Peyer's patch (tissue), 4 donors: Measurements from ENCODE around the gene PICK1. TPM values are rescaled to one million over a fixed set of nuclear protein-coding genes. Genes with fewer than 3 reads are reported as not detected.
A peak's percentile ranks its signal among the peaks of the same experiment; 100 is the strongest.

Experiments used
- DNase-seq, 3 donors: peaks; one replicate each; pipeline ENCODE4 v3.0.0-alpha.2; 2017 to 2019
- H3K27ac ChIP-seq, 4 donors: fragments of 200-600 bp; sonication (generic); one replicate each; pipeline ENCODE4 v1.5.1; 2016 to 2019
- H3K27me3 ChIP-seq, 2 donors: fragments of 200-600 bp; sonication (generic); one replicate each; pipeline ENCODE4 v1.5.1; 2019
- H3K36me3 ChIP-seq, 3 donors: fragments of 200-600 bp; sonication (generic); one replicate each; pipeline ENCODE4 v1.5.1; 2016 to 2019
- H3K4me1 ChIP-seq, 4 donors: fragments of 200-600 bp; sonication (generic); one replicate each; pipeline ENCODE4 v1.5.1; 2016 to 2019
- H3K4me3 ChIP-seq, 4 donors: fragments of 200-600 bp; sonication (generic); 1 replicate in 3 of 4; 2 replicates in 1 of 4; pipeline ENCODE4 v1.5.1; 2016 to 2019; ENCODE audit warnings: mild to moderate bottlenecking in 1 of 4
- H3K9me3 ChIP-seq, 4 donors: fragments of 200-600 bp; sonication (generic); one replicate each; pipeline ENCODE4 v1.5.1; 2016 to 2019; ENCODE audit warnings: mild to moderate bottlenecking in 1 of 4
- POLR2A ChIP-seq, 2 donors: fragments of 450-650 bp; IDR thresholded peaks; one replicate each; pipeline ENCODE4 v1.5.1; 2017; ENCODE audit warnings: antibody characterized with exemption in 2 of 2, mild to moderate bottlenecking in 2 of 2, moderate library complexity in 2 of 2
- total RNA-seq, 4 donors: library from RNA; depleted of rRNA; stranded (reverse); fragments of >200 nt; gene quantifications; one replicate each; pipeline ENCODE4 v1.1.0, GENCODE V29; 2016
- TF ChIP-seq, protein P1 (sequence below), 6 experiments: fragments of 450-650 bp in 4 of 6; fragments of 200-600 bp in 2 of 6; sonication (generic) in 1 of 6; IDR thresholded peaks; one replicate each; pipeline ENCODE4 v1.5.1; 2017 to 2019; ENCODE audit warnings: antibody characterized with exemption in 6 of 6, mild to moderate bottlenecking in 3 of 6, moderate library complexity in 1 of 6

Gene PICK1
- total RNA-seq, 4 donors from 2014 or later, result 40.8 to 51.7 (median 46.4) TPM

DNA sequence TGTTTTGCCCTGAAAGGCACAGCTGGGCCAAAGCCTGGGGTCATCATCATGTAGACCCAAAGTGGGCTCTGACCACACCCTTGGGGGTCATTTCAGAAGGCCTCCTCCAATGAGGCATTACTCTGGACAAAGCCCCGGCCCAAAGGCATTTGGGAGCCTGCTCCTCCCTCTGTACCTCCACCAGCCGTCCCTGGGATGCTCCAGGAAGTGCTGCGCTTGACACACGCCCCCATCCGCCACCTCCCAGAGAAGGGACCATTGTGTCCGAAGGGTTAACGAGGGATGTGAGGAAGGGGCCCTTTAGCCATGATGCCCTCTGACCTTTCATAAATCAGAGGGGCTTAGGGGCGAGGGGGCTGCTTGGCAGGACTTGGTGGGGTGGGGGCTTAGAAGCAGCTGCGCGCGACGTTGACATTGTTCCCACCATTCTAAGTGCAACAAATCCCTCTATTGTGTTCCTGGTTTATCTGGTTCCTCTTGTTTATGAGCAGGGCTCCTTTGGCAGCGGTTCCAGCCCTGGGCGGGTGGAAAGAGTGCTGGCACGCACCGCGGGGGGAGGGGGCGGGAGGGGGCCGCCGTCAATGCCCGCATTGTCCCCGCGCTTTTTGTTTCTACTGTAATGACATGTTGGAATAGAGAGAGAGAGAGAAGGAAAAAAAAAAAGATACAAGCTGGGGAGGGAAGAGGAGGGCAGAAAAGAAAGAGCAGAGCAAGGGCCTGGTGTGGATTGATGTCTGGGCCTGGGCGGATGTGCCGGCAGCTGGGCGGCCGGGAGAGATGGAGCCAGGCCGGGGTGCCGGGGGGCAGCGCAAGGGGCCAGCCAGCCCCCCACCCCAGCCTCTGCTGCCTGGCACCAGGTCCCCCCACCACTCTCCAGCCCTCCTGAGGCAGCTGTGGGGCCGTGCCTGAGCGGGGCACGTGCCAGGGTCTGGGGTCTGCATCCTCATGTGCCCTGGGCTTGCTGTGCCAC, 40.7 kb upstream of the PICK1 start:
- no peak for TF ChIP-seq POLR2A (IDR thresholded peaks at IDR 0.05)
- TF ChIP-seq, protein P1, sequence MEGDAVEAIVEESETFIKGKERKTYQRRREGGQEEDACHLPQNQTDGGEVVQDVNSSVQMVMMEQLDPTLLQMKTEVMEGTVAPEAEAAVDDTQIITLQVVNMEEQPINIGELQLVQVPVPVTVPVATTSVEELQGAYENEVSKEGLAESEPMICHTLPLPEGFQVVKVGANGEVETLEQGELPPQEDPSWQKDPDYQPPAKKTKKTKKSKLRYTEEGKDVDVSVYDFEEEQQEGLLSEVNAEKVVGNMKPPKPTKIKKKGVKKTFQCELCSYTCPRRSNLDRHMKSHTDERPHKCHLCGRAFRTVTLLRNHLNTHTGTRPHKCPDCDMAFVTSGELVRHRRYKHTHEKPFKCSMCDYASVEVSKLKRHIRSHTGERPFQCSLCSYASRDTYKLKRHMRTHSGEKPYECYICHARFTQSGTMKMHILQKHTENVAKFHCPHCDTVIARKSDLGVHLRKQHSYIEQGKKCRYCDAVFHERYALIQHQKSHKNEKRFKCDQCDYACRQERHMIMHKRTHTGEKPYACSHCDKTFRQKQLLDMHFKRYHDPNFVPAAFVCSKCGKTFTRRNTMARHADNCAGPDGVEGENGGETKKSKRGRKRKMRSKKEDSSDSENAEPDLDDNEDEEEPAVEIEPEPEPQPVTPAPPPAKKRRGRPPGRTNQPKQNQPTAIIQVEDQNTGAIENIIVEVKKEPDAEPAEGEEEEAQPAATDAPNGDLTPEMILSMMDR (IDR thresholded peaks at IDR 0.05), result no peak
- Histone ChIP-seq H3K27me3 (no peaks in the 10 kb centered on the region), H3K36me3 (no peaks in the 10 kb centered on the region), H3K27ac (peak overlapping the region in 2 of 4 donors; percentile 13 to 35), H3K9me3 (no peaks in the 10 kb centered on the region), H3K4me3 (peak overlapping the region in 1 of 4 donors; percentile 5), H3K4me1 (peaks cover 0 to 21% (median 0%) of the 10 kb centered on the region in 4 donors)
- no peak for DNase-seq

DNA sequence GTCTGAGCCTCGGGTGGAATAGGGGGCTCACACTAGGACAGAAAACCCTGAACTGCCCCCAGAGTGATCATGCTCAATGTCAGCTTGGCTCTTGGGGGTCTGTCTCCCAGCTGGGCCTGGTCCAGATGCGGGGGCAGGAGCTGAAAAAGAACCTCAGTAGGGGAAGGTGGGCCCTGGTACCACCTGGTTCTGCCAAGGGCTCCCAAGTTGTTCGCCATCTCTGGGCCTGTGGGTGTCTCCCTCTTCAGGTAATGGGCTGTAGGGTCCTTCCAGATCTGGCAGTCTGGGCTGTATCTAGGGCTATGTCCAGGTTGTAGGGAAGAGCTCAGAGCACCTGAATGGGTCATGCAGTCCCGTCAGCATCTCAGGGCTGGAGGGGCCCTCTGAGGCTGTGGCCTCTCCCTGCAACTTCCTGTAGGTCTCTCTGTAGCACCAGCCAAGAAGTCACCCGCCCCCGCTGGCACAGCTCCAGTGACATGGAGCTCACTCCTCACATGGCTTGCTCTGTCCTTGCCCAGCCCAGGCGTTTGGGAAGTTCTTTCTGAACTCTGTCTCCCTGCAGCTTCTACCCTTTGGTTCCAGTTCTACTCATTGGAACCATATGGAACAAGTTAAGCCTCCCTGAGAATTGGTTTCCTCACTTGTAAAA, 39.8 kb upstream of the PICK1 start:
- H3K27ac ChIP-seq, result peak overlapping the region in 1 of 4 donors; percentile 13
- no peaks in the 10 kb centered on the region for H3K36me3 ChIP-seq
- TF ChIP-seq, protein P1 (IDR thresholded peaks at IDR 0.05), result no peak
- TF ChIP-seq POLR2A (IDR thresholded peaks at IDR 0.05), result no peak
- H3K4me3 ChIP-seq, result no peak overlapping the region
- peak; percentile 23 to 73 (median 66) for DNase-seq
- H3K9me3 ChIP-seq, result no peaks in the 10 kb centered on the region
- peaks cover 0 to 21% (median 0%) of the 10 kb centered on the region in 4 donors for H3K4me1 ChIP-seq
- H3K27me3 ChIP-seq, result no peaks in the 10 kb centered on the region

DNA sequence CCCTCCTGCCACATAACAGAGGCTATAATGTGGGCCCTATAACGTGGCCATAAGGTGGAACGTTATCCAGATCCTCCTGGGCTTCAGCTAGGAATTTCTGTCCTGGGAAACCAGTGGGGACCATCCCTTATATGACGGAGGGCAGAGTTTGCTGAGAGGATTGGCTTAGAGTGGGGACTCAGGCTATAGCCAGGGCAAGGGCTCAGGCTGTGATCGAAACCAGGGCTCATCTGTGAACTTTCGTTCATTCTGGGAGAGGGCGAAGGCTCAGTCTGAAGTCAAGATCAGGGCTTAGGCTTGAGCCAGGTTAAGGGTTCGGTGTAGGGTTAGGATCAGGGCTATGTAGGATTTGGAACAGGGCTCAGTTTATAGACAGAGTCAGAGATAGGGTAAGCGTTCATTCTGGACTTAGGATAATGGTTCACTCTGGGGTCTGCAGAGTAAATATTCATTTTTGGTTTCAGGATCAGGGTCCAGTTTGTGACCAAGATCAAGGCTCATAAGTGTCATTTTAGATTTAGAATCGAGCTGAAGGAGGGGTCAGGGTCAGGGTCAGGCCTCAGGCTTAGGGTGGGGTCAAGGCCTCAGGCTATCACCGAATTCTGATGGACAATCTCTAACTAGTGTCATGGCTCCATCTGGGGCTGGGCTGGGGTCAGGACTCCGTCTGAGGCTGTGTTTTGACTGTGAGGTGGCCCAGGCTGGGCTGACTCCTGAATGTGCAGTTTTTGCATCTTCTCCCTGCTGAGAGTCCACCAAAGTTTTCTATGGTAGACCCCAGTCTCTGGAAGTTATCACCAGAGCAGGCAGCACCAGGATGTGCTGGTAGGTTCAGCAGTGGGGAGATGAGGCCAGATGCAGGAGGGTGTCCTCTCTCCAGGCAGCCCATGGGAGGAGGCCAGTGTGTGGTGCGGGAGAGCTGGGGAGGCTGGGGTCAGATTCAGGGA, 39.0 kb upstream of the PICK1 start:
- Histone ChIP-seq H3K4me1 (peaks cover 0 to 21% (median 0%) of the 10 kb centered on the region in 4 donors), H3K27ac (no peak overlapping the region), H3K4me3 (no peak overlapping the region), H3K27me3 (no peaks in the 10 kb centered on the region), H3K9me3 (no peaks in the 10 kb centered on the region), H3K36me3 (no peaks in the 10 kb centered on the region)
- TF ChIP-seq, protein P1 (IDR thresholded peaks at IDR 0.05), result no peak
- no peak for TF ChIP-seq POLR2A (IDR thresholded peaks at IDR 0.05)
- no peak for DNase-seq

DNA sequence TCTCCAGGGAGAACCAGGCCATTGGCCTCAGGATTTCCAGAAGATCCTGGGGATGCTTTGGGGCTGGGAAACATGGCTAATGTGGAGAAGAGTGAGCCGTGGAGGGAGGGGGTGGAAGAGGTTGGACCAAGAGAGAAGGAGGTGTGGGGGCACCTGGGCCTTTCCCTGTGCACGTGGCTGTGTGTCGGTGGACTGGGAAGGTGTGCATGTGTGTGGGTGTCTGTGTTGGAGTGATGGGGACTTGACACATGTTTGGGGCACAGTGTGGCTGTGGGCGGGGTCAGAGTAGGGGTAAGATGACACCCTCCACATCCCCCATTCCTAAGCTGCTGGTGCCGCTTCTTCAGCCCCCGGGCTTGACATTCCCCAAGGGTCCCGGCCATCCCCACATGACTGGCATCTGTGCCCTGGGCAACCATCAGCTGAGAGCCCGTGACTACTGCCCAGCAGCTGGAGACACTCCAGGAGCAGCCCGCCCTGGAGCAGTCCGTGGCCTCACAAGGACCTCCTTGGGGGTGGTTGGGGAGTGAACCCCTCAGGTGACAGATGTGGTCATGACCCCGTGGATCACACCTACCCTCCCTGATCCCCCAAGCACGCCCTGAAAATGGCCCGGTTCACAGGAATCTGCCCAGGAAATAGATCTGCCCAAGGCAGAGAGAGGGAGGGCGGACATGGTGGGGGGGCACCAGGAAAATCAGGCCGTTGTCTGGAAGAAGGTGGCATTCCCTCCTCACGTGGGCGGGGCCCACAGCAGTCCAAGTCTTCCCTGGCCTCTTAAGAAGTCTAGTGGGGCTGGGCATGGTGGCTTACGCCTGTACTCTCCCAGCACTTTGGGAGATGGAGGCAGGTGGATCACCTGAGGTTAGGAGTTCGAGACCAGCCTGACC, 38.0 kb upstream of the PICK1 start:
- no peaks in the 10 kb centered on the region for H3K9me3 ChIP-seq
- no peak for TF ChIP-seq POLR2A (IDR thresholded peaks at IDR 0.05)
- no peaks in the 10 kb centered on the region for H3K36me3 ChIP-seq
- H3K27ac ChIP-seq, result no peak overlapping the region
- DNase-seq, result no peak
- no peaks in the 10 kb centered on the region for H3K27me3 ChIP-seq
- H3K4me3 ChIP-seq, result no peak overlapping the region
- peaks cover 0 to 21% (median 0%) of the 10 kb centered on the region in 4 donors for H3K4me1 ChIP-seq

DNA sequence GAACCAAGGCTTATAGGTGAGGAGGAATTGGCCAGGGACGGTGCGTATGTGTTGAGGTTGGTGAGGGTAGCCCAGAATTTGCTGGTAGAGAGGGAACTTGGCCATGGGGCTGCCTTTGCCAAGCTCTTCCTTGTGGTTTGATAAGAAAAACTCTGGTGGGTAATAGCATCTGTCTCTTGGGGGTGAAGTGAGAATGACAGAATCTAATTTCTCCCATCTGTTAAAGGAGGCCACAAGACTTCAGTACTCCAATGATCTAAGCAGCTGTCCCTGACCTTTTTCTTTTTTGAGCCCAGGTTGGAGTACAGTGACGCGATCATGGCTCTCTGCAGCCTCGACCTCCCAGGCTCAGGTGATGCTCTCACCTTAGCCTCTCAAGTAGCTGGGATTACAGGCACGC, 36.0 kb upstream of the PICK1 start:
- Histone ChIP-seq H3K27ac (no peak overlapping the region), H3K27me3 (no peaks in the 10 kb centered on the region), H3K4me1 (peaks cover 0 to 15% (median 0%) of the 10 kb centered on the region in 4 donors), H3K36me3 (no peaks in the 10 kb centered on the region), H3K4me3 (no peak overlapping the region), H3K9me3 (no peaks in the 10 kb centered on the region)
- DNase-seq, result no peak
- TF ChIP-seq, protein P1 (IDR thresholded peaks at IDR 0.05), result no peak
- no peak for TF ChIP-seq POLR2A (IDR thresholded peaks at IDR 0.05)
